ENCODE data around the gene KLK8. TPM values are rescaled to one million over a fixed set of nuclear protein-coding genes. Genes with fewer than 3 reads are reported as not detected.

KLK8 gene
- total and polyA plus RNA-seq, 2 of the 13 experiments (the other 11 are each of a cell fraction or from before 2014, with no cell fraction given): not detected

GRCh38 chr19:51026554-51026831, 25.1 kb upstream of the KLK8 start, which contains the start of gene KLK11:
Gene KLK11 (minus strand): TSS chr19:51026616. CDS start chr19:51025631, 985 bp downstream.
- no peak for FAIRE-seq
- Histone ChIP-seq H3K79me2 (ENCODE audit: insufficient read depth, low read length) (no peaks in the 10 kb centered on the region), H3K4me3 (replicated peaks in 1 of 3; ENCODE audit: insufficient read depth in 1 of 3, low read depth in 2 of 3, low read length in 3 of 3) (no peak within 1 kb of the TSS), H3K4me2 (ENCODE audit: low read depth, low read length) (no peak within 1 kb of the TSS), H3K27me3 (ENCODE audit: control insufficient read depth in 1 of 2, insufficient read depth in 2 of 2, low read length in 2 of 2) (peaks cover 14 to 47% of the 10 kb centered on the region in 2 experiments; a peak in 4 of 5 replicates), H3K4me1 (ENCODE audit: insufficient read depth, low read length) (no peaks in the 10 kb centered on the region), H3K36me3 (replicated peaks in 1 of 2; ENCODE audit: control insufficient read depth in 1 of 2, insufficient read depth in 2 of 2, low read length in 2 of 2) (no peaks in the 10 kb centered on the region), H4K20me1 (ENCODE audit: insufficient read depth, low read length) (no peaks in the 10 kb centered on the region), H3K9ac (ENCODE audit: insufficient read depth, low read depth, low read length) (no peak within 1 kb of the TSS), H2AFZ (ENCODE audit: low read length) (no peak within 1 kb of the TSS), H3K9me3 (ENCODE audit: low read length) (no peaks in the 10 kb centered on the region), H3K27ac (ENCODE audit: extremely low read length, insufficient read depth, low read length) (no peak within 1 kb of the TSS)
- no peak for DNase-seq (ENCODE audit: low spot score)
- WGBS (ENCODE audit: low lambda C conversion rate): 0% methylated on average over 3 of the region's 11 CpGs
- no peak for TF ChIP-seq NFKBIZ (CRISPR knock-in tag; IDR thresholded peaks at IDR 0.05)
- no peak for TF ChIP-seq SKI (IDR thresholded peaks at IDR 0.05; ENCODE audit: partially characterized antibody)
- TF ChIP-seq ZNF646 (CRISPR knock-in tag; IDR thresholded peaks at IDR 0.05): no peak
- no peak for TF ChIP-seq ZNF281 (CRISPR knock-in tag; IDR thresholded peaks at IDR 0.05; ENCODE audit: borderline replicate concordance)
- no peak for TF ChIP-seq ZNF326 (CRISPR knock-in tag; IDR thresholded peaks at IDR 0.05; ENCODE audit: borderline replicate concordance)
- TF ChIP-seq PHF21A (CRISPR knock-in tag; IDR thresholded peaks at IDR 0.05): no peak
- TF ChIP-seq ZNF234 (CRISPR knock-in tag; conservative IDR thresholded peaks at IDR 0.05): no peak
- TF ChIP-seq MAX (IDR thresholded peaks at IDR 0.05): no peak
- POLR2A ChIA-PET: no interaction called here
- in situ Hi-C loops (cut with HindIII; ENCODE audit: extremely low pct_ligation_motif_present, low pct_unique_long_range_greater_than_20kb) (no loop called here), intact Hi-C loops (cut with micrococcal nuclease; ENCODE audit: unreplicated experiment) (no loop called here)
- no peak for ATAC-seq
- no TSS peak for BruUV-seq (replicated peaks)
- CTCF ChIA-PET (ENCODE audit: low intra/inter-chr PET ratio, low total read pairs): no interaction called here

Measured in HepG2 (cell line).